ENCODE data around the gene SLIT3.

SLIT3 gene

GRCh38 chr5:168779333-168779732, 521.6 kb downstream of the SLIT3 start:
- Histone ChIP-seq H3K27ac (replicated peaks) (no peak overlapping the region), H3K4me3 (replicated peaks; ENCODE audit: insufficient read depth, low read length) (no peak overlapping the region), H3K27me3 (ENCODE audit: insufficient read depth, poor library complexity, severe bottlenecking) (no peaks in the 10 kb centered on the region)
- TF ChIP-seq GABPA (IDR thresholded peaks at IDR 0.05; ENCODE audit: low read depth): no peak
- TF ChIP-seq, protein P1, sequence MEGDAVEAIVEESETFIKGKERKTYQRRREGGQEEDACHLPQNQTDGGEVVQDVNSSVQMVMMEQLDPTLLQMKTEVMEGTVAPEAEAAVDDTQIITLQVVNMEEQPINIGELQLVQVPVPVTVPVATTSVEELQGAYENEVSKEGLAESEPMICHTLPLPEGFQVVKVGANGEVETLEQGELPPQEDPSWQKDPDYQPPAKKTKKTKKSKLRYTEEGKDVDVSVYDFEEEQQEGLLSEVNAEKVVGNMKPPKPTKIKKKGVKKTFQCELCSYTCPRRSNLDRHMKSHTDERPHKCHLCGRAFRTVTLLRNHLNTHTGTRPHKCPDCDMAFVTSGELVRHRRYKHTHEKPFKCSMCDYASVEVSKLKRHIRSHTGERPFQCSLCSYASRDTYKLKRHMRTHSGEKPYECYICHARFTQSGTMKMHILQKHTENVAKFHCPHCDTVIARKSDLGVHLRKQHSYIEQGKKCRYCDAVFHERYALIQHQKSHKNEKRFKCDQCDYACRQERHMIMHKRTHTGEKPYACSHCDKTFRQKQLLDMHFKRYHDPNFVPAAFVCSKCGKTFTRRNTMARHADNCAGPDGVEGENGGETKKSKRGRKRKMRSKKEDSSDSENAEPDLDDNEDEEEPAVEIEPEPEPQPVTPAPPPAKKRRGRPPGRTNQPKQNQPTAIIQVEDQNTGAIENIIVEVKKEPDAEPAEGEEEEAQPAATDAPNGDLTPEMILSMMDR (IDR thresholded peaks at IDR 0.05; ENCODE audit: insufficient read depth, low read length): no peak
- no peak for TF ChIP-seq POLR2AphosphoS5 (IDR thresholded peaks at IDR 0.05; ENCODE audit: low read depth)
- TF ChIP-seq, protein P2, sequence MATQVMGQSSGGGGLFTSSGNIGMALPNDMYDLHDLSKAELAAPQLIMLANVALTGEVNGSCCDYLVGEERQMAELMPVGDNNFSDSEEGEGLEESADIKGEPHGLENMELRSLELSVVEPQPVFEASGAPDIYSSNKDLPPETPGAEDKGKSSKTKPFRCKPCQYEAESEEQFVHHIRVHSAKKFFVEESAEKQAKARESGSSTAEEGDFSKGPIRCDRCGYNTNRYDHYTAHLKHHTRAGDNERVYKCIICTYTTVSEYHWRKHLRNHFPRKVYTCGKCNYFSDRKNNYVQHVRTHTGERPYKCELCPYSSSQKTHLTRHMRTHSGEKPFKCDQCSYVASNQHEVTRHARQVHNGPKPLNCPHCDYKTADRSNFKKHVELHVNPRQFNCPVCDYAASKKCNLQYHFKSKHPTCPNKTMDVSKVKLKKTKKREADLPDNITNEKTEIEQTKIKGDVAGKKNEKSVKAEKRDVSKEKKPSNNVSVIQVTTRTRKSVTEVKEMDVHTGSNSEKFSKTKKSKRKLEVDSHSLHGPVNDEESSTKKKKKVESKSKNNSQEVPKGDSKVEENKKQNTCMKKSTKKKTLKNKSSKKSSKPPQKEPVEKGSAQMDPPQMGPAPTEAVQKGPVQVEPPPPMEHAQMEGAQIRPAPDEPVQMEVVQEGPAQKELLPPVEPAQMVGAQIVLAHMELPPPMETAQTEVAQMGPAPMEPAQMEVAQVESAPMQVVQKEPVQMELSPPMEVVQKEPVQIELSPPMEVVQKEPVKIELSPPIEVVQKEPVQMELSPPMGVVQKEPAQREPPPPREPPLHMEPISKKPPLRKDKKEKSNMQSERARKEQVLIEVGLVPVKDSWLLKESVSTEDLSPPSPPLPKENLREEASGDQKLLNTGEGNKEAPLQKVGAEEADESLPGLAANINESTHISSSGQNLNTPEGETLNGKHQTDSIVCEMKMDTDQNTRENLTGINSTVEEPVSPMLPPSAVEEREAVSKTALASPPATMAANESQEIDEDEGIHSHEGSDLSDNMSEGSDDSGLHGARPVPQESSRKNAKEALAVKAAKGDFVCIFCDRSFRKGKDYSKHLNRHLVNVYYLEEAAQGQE (IDR thresholded peaks at IDR 0.05; ENCODE audit: insufficient replicate concordance, low read depth): no peak
- TF ChIP-seq SPI1 (IDR thresholded peaks at IDR 0.05; ENCODE audit: borderline replicate concordance, low read depth): no peak
- DNase-seq (ENCODE audit: low read depth in 1 of 2, low spot score in 1 of 2): no peak

DNA sequence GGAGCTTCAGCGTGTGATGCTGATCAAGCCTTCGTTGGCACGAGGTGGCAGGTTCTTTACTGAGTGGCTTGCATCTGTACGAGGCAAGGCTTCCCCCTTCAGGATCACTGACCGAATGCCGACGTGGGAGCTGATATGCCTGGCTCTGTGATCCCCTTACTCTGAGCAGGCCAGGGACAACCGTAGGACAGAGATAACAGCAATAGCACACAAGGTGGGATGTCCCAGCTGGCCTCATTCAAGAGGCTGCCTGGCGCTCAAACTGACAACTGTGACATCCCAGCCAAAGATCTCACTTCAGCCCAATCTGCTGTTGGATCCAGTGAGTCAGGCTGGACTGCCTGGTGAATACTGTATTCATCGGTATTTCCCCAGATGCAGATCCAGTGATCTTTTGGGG, 522.4 kb downstream of the SLIT3 start:
- Histone ChIP-seq H3K27ac (replicated peaks) (no peak overlapping the region), H3K27me3 (ENCODE audit: insufficient read depth, poor library complexity, severe bottlenecking) (no peaks in the 10 kb centered on the region), H3K4me3 (replicated peaks; ENCODE audit: insufficient read depth, low read length) (no peak overlapping the region)
- no peak for TF ChIP-seq SPI1 (IDR thresholded peaks at IDR 0.05; ENCODE audit: borderline replicate concordance, low read depth)
- TF ChIP-seq, protein P2 (IDR thresholded peaks at IDR 0.05; ENCODE audit: insufficient replicate concordance, low read depth): no peak
- no peak for TF ChIP-seq POLR2AphosphoS5 (IDR thresholded peaks at IDR 0.05; ENCODE audit: low read depth)
- no peak for TF ChIP-seq GABPA (IDR thresholded peaks at IDR 0.05; ENCODE audit: low read depth)
- TF ChIP-seq, protein P1 (IDR thresholded peaks at IDR 0.05; ENCODE audit: insufficient read depth, low read length): no peak
- no peak for DNase-seq (ENCODE audit: low read depth in 1 of 2, low spot score in 1 of 2)

GRCh38 chr5:168777651-168778050, 523.3 kb downstream of the SLIT3 start:
- DNase-seq (ENCODE audit: low read depth in 1 of 2, low spot score in 1 of 2): no peak
- no peak for TF ChIP-seq POLR2AphosphoS5 (IDR thresholded peaks at IDR 0.05; ENCODE audit: low read depth)
- no peak for TF ChIP-seq SPI1 (IDR thresholded peaks at IDR 0.05; ENCODE audit: borderline replicate concordance, low read depth)
- no peak for TF ChIP-seq GABPA (IDR thresholded peaks at IDR 0.05; ENCODE audit: low read depth)
- TF ChIP-seq, protein P1 (IDR thresholded peaks at IDR 0.05; ENCODE audit: insufficient read depth, low read length): no peak
- TF ChIP-seq, protein P2 (IDR thresholded peaks at IDR 0.05; ENCODE audit: insufficient replicate concordance, low read depth): no peak
- Histone ChIP-seq H3K4me3 (replicated peaks; ENCODE audit: insufficient read depth, low read length) (no peak overlapping the region), H3K27ac (replicated peaks) (no peak overlapping the region), H3K27me3 (ENCODE audit: insufficient read depth, poor library complexity, severe bottlenecking) (no peaks in the 10 kb centered on the region)
